Body of pancreas (tissue), 4 donors: ENCODE measurements around the gene DMRTA1.

ENCODE experiments used
- POLR2A ChIP-seq, 3 donors: fragments of 450-650 bp; IDR thresholded peaks; one replicate each; pipeline ENCODE4 v1.6.1; 2016; ENCODE audit warnings: antibody characterized with exemption in 3 of 3, mild to moderate bottlenecking in 2 of 3
- TF ChIP-seq, protein P1 (sequence below), 7 experiments: fragments of 450-650 bp in 4 of 7; fragments of 200-600 bp in 3 of 7; sonication (generic) in 3 of 7; IDR thresholded peaks; one replicate each; pipeline ENCODE4 v1.5.1; 2016 to 2019; ENCODE audit warnings: antibody characterized with exemption in 7 of 7

DNA sequence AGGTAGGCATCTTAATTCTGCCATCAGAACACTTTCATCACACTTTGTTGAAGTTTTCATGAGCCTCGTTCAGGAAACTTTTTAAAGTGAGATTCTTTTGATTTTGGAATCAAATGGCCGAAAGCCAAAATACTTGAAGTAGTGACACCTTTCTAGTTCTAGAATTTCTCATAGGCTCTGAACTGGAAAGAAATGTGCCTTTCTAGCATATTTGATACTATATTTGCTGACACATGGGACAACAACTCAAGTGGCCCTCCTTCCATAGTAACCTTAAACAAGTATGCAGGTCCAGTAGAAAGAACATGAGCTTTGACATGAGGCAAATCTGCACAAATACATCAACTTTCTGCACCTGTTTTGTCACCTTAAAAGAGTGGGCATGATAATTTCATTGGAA lies 22.0 kb upstream of the DMRTA1 start:
- TF ChIP-seq, protein P1, sequence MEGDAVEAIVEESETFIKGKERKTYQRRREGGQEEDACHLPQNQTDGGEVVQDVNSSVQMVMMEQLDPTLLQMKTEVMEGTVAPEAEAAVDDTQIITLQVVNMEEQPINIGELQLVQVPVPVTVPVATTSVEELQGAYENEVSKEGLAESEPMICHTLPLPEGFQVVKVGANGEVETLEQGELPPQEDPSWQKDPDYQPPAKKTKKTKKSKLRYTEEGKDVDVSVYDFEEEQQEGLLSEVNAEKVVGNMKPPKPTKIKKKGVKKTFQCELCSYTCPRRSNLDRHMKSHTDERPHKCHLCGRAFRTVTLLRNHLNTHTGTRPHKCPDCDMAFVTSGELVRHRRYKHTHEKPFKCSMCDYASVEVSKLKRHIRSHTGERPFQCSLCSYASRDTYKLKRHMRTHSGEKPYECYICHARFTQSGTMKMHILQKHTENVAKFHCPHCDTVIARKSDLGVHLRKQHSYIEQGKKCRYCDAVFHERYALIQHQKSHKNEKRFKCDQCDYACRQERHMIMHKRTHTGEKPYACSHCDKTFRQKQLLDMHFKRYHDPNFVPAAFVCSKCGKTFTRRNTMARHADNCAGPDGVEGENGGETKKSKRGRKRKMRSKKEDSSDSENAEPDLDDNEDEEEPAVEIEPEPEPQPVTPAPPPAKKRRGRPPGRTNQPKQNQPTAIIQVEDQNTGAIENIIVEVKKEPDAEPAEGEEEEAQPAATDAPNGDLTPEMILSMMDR (IDR thresholded peaks at IDR 0.05), result no peak
- TF ChIP-seq POLR2A (IDR thresholded peaks at IDR 0.05), result no peak
